OCI-LY1 (cell line): ENCODE data around the gene DYNC2I2.

Experiments
- H2AFZ ChIP-seq: fragments of 200-600 bp; sonication (generic), shearing (Covaris generic); 2 replicates; pipeline ENCODE4 v1.6.0; 2014; ENCODE audit warnings: antibody characterized with exemption, mild to moderate bottlenecking, low read length
- H3F3A ChIP-seq: fragments of 200-600 bp; sonication (generic), shearing (Covaris generic); 2 replicates; pipeline ENCODE4 v1.6.0; 2014; ENCODE audit warnings: mild to moderate bottlenecking, antibody characterized with exemption, low read length, moderate library complexity; ENCODE audit not compliant: insufficient read depth
- H3K27ac ChIP-seq: fragments of 200-600 bp; sonication (generic); 2 replicates; pipeline ENCODE4 v1.5.1; 2014; ENCODE audit warnings: low read length, mixed run types, mild to moderate bottlenecking, low read depth; ENCODE audit not compliant: poor library complexity, severe bottlenecking
- H3K27me3 ChIP-seq: fragments of 200-600 bp; sonication (generic); 2 replicates; pipeline ENCODE4 v1.6.0; 2014; ENCODE audit warnings: antibody characterized with exemption, mild to moderate bottlenecking, low read length, moderate library complexity; ENCODE audit not compliant: insufficient read depth
- H3K36me3 ChIP-seq: fragments of 200-600 bp; sonication (generic); 2 replicates; pipeline ENCODE4 v1.6.1; 2014; ENCODE audit warnings: mild to moderate bottlenecking, antibody characterized with exemption, low read length, moderate library complexity, mixed read lengths; ENCODE audit not compliant: insufficient read depth
- H3K4me1 ChIP-seq: fragments of 200-600 bp; sonication (generic); 2 replicates; pipeline ENCODE4 v1.5.1; 2014; ENCODE audit warnings: mild to moderate bottlenecking, low read length, moderate library complexity; ENCODE audit not compliant: insufficient read depth, severe bottlenecking
- H3K4me2 ChIP-seq: fragments of 200-600 bp; sonication (generic), shearing (Covaris generic); 2 replicates; pipeline ENCODE4 v1.6.1; 2014; ENCODE audit warnings: low read length
- H3K4me3 ChIP-seq: fragments of 200-600 bp; sonication (generic); 2 replicates; pipeline ENCODE4 v1.5.1; 2014; ENCODE audit warnings: low read length, low read depth, mild to moderate bottlenecking, mixed read lengths; ENCODE audit not compliant: poor library complexity, severe bottlenecking
- H3K79me2 ChIP-seq: fragments of 200-600 bp; shearing (Covaris generic); 2 replicates; pipeline ENCODE4 v1.6.1; 2016; ENCODE audit warnings: mixed run types, low read length, mixed read lengths; ENCODE audit not compliant: insufficient read depth
- H3K9ac ChIP-seq: fragments of 200-600 bp; sonication (generic), shearing (Covaris generic); 2 replicates; pipeline ENCODE4 v1.6.1; 2014; ENCODE audit warnings: mild to moderate bottlenecking, low read length, mixed read lengths
- H3K9me2 ChIP-seq: fragments of 200-600 bp; sonication (generic), shearing (Covaris generic); 2 replicates; pipeline ENCODE4 v1.6.1; 2014; ENCODE audit warnings: low read depth, mild to moderate bottlenecking, low read length, mixed read lengths
- H3K9me3 ChIP-seq: fragments of 200-600 bp; shearing (Covaris generic); 2 replicates; pipeline ENCODE4 v1.6.1; 2014; ENCODE audit warnings: low read length, mixed read lengths
- H4K20me1 ChIP-seq: fragments of 200-600 bp; sonication (generic), shearing (Covaris generic); 2 replicates; pipeline ENCODE4 v1.6.0; 2016; ENCODE audit warnings: mild to moderate bottlenecking, low read length; ENCODE audit not compliant: insufficient read depth
- EZH2 ChIP-seq: fragments of 200-600 bp; sonication (generic), shearing (Covaris generic); IDR thresholded peaks from 2 replicates; pipeline ENCODE4 v1.8.0; 2017; ENCODE audit warnings: borderline replicate concordance, mixed run types, mild to moderate bottlenecking, antibody characterized with exemption, low read length, moderate library complexity, mixed read lengths
- TF ChIP-seq, protein P1 (sequence below): fragments of 200-600 bp; sonication (generic), shearing (Covaris generic); IDR thresholded peaks from 2 replicates; pipeline ENCODE4 v1.5.1; 2017; ENCODE audit warnings: mild to moderate bottlenecking, antibody characterized with exemption, low read length, moderate library complexity, mixed read lengths

Gene DYNC2I2

GRCh38 chr9:128611600-128612394 lies 44.9 kb downstream of the DYNC2I2 start:
- no peaks in the 10 kb centered on the region for H3K9me3 ChIP-seq
- no peaks in the 10 kb centered on the region for H3K9me2 ChIP-seq
- no peak overlapping the region for H3K4me3 ChIP-seq
- no peaks in the 10 kb centered on the region for H3K27me3 ChIP-seq
- no peaks in the 10 kb centered on the region for H3K4me1 ChIP-seq
- H4K20me1 ChIP-seq = no peaks in the 10 kb centered on the region
- no peak overlapping the region for H3K4me2 ChIP-seq
- no peaks in the 10 kb centered on the region for H3K79me2 ChIP-seq
- TF ChIP-seq, protein P1, sequence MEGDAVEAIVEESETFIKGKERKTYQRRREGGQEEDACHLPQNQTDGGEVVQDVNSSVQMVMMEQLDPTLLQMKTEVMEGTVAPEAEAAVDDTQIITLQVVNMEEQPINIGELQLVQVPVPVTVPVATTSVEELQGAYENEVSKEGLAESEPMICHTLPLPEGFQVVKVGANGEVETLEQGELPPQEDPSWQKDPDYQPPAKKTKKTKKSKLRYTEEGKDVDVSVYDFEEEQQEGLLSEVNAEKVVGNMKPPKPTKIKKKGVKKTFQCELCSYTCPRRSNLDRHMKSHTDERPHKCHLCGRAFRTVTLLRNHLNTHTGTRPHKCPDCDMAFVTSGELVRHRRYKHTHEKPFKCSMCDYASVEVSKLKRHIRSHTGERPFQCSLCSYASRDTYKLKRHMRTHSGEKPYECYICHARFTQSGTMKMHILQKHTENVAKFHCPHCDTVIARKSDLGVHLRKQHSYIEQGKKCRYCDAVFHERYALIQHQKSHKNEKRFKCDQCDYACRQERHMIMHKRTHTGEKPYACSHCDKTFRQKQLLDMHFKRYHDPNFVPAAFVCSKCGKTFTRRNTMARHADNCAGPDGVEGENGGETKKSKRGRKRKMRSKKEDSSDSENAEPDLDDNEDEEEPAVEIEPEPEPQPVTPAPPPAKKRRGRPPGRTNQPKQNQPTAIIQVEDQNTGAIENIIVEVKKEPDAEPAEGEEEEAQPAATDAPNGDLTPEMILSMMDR = no peak
- no peak for TF ChIP-seq EZH2
- no peak overlapping the region for H3K27ac ChIP-seq
- peaks cover 88% of the 10 kb centered on the region for H3K36me3 ChIP-seq
- no peak overlapping the region for H3K9ac ChIP-seq
- no peaks in the 10 kb centered on the region for H3F3A ChIP-seq
- no peak overlapping the region for H2AFZ ChIP-seq

GRCh38 chr9:128610897-128611296 lies 45.8 kb downstream of the DYNC2I2 start:
- H3K4me2 ChIP-seq = no peak overlapping the region
- H3K36me3 ChIP-seq = peaks cover 91% of the 10 kb centered on the region
- H3K9me3 ChIP-seq = no peaks in the 10 kb centered on the region
- no peak overlapping the region for H3K4me3 ChIP-seq
- no peaks in the 10 kb centered on the region for H3K79me2 ChIP-seq
- no peaks in the 10 kb centered on the region for H3K27me3 ChIP-seq
- no peaks in the 10 kb centered on the region for H3K9me2 ChIP-seq
- H2AFZ ChIP-seq = no peak overlapping the region
- H4K20me1 ChIP-seq = no peaks in the 10 kb centered on the region
- H3K4me1 ChIP-seq = no peaks in the 10 kb centered on the region
- no peaks in the 10 kb centered on the region for H3F3A ChIP-seq
- no peak overlapping the region for H3K9ac ChIP-seq
- H3K27ac ChIP-seq = no peak overlapping the region
- TF ChIP-seq, protein P1 = no peak
- TF ChIP-seq EZH2 = no peak

GRCh38 chr9:128607642-128608350 lies 48.9 kb downstream of the DYNC2I2 start:
- Histone ChIP-seq H3K9me2 (no peaks in the 10 kb centered on the region), H3K4me1 (no peaks in the 10 kb centered on the region), H3K9me3 (no peaks in the 10 kb centered on the region), H3K27ac (no peak overlapping the region), H3K9ac (no peak overlapping the region), H4K20me1 (no peaks in the 10 kb centered on the region), H3F3A (no peaks in the 10 kb centered on the region), H3K4me2 (no peak overlapping the region), H2AFZ (no peak overlapping the region), H3K4me3 (no peak overlapping the region), H3K79me2 (no peaks in the 10 kb centered on the region), H3K36me3 (peaks cover 83% of the 10 kb centered on the region), H3K27me3 (no peaks in the 10 kb centered on the region)
- TF ChIP-seq, protein P1 = no peak
- TF ChIP-seq EZH2 = no peak
